Neuronal stem cell (in vitro differentiated cells): ENCODE data around the gene UPP1.
"Not testable (repeated sequence)": the region's sequence is repeated elsewhere in the genome, so short reads cannot be mapped to it uniquely, and the experiment has no call there.

Experiments
- DNase-seq: peaks from one replicate; pipeline ENCODE4 v3.0.0-alpha.2; 2013; ENCODE audit warnings: low spot score
- H2AFZ ChIP-seq: one replicate; pipeline ENCODE4 v1.6.1; 2013; ENCODE audit warnings: mild to moderate bottlenecking, low read length, inconsistent platforms
- H2AK5ac ChIP-seq: 2 replicates; pipeline ENCODE4 v1.6.1; 2013; ENCODE audit warnings: low read depth, mild to moderate bottlenecking, inconsistent platforms, low read length, moderate library complexity, mixed read lengths
- H2BK120ac ChIP-seq: 2 replicates; pipeline ENCODE4 v1.6.1; 2013; ENCODE audit warnings: low read depth, mild to moderate bottlenecking, inconsistent platforms, low read length, moderate library complexity, mixed read lengths
- H2BK12ac ChIP-seq: one replicate; pipeline ENCODE4 v1.6.1; 2013; ENCODE audit warnings: low read length, inconsistent platforms
- H2BK15ac ChIP-seq: 2 replicates; pipeline ENCODE4 v1.6.1; 2013; ENCODE audit warnings: mild to moderate bottlenecking, low read length, inconsistent platforms, mixed read lengths
- H2BK5ac ChIP-seq: one replicate; pipeline ENCODE4 v1.6.1; 2013; ENCODE audit warnings: inconsistent platforms, mild to moderate bottlenecking, low read length, moderate library complexity
- H3K14ac ChIP-seq: one replicate; pipeline ENCODE4 v1.6.1; 2013; ENCODE audit warnings: low read length, inconsistent platforms
- H3K18ac ChIP-seq: 2 replicates; pipeline ENCODE4 v1.6.1; 2013; ENCODE audit warnings: low read length, inconsistent platforms
- H3K23ac ChIP-seq: 2 replicates; pipeline ENCODE4 v1.6.1; 2013; ENCODE audit warnings: low read depth, mild to moderate bottlenecking, mixed read lengths, low read length, inconsistent platforms; ENCODE audit not compliant: poor library complexity
- H3K27ac ChIP-seq: replicated peaks from 3 replicates; pipeline ENCODE4 v1.5.1; 2013; ENCODE audit warnings: low read length, inconsistent platforms
- H3K27me3 ChIP-seq, 3 experiments: 2 replicates each; pipeline ENCODE4 v1.6.1; 2013; ENCODE audit warnings: low read length in 3 of 3, mild to moderate bottlenecking in 2 of 3, inconsistent platforms in 1 of 3, low read depth in 1 of 3, mixed read lengths in 1 of 3, moderate library complexity in 1 of 3; ENCODE audit not compliant: control insufficient read depth in 3 of 3, insufficient read depth in 3 of 3
- H3K36me3 ChIP-seq, 2 donors: replicated peaks in 1 of 2; 2 replicates each; pipeline ENCODE4 v1.6.1; 2013; ENCODE audit warnings: low read length in 2 of 2; ENCODE audit not compliant: control insufficient read depth in 2 of 2, insufficient read depth in 2 of 2
- H3K4ac ChIP-seq: 2 replicates; pipeline ENCODE4 v1.6.1; 2013; ENCODE audit warnings: inconsistent platforms, mild to moderate bottlenecking, low read length, moderate library complexity
- H3K4me1 ChIP-seq, 2 donors: 1 replicate in 1 of 2; 2 replicates in 1 of 2; pipeline ENCODE4 v1.6.1; 2013; ENCODE audit warnings: low read length in 2 of 2, low read depth in 1 of 2; ENCODE audit not compliant: control insufficient read depth in 2 of 2, insufficient read depth in 1 of 2
- H3K4me2 ChIP-seq: one replicate; pipeline ENCODE4 v1.6.1; 2013; ENCODE audit warnings: mild to moderate bottlenecking, low read length, inconsistent platforms; ENCODE audit not compliant: insufficient read depth, poor library complexity, severe bottlenecking
- H3K4me3 ChIP-seq, 2 donors: 2 replicates each; pipeline ENCODE4 v1.5.1; 2013; ENCODE audit warnings: low read length in 2 of 2, mild to moderate bottlenecking in 2 of 2, inconsistent platforms in 1 of 2, moderate library complexity in 1 of 2
- H3K79me1 ChIP-seq: one replicate; pipeline ENCODE4 v1.6.1; 2013; ENCODE audit warnings: low read depth, mild to moderate bottlenecking, inconsistent platforms, low read length, moderate library complexity
- H3K9ac ChIP-seq: one replicate; pipeline ENCODE4 v1.6.1; 2013; ENCODE audit warnings: mild to moderate bottlenecking, low read depth, low read length, inconsistent platforms; ENCODE audit not compliant: poor library complexity
- H3K9me3 ChIP-seq, 2 donors: replicated peaks in 1 of 2; 2 replicates each; pipeline versions ENCODE3 to v1.6.1; 2013; ENCODE audit warnings: low read length in 2 of 2, mild to moderate bottlenecking in 2 of 2, inconsistent platforms in 1 of 2, low read depth in 1 of 2, mixed read lengths in 1 of 2, moderate library complexity in 1 of 2; ENCODE audit not compliant: control insufficient read depth in 2 of 2, insufficient read depth in 1 of 2
- H4K8ac ChIP-seq: one replicate; pipeline ENCODE4 v1.6.1; 2013; ENCODE audit warnings: low read depth, mild to moderate bottlenecking, inconsistent platforms, low read length, moderate library complexity
- H4K91ac ChIP-seq: one replicate; pipeline ENCODE4 v1.6.1; 2013; ENCODE audit warnings: low read length, low read depth, mild to moderate bottlenecking, inconsistent platforms; ENCODE audit not compliant: poor library complexity
- WGBS, 2 donors: extraction: QIAGEN DNeasy Blood & Tissue Kit; methylation state at CpG; one replicate each; pipeline ENCODE4 v1.1.7; 2013; ENCODE audit warnings: missing lambda C conversion rate in 2 of 2, mixed read lengths in 1 of 2; ENCODE audit not compliant: insufficient read length in 2 of 2, insufficient replicate concordance in 1 of 2; ENCODE audit errors: extremely low coverage in 2 of 2; 5-methylcytosine and 5-hydroxymethylcytosine counted together

UPP1 gene

GRCh38 chr7:48077423-48077822 is 11.6 kb upstream of the UPP1 start:
- Histone ChIP-seq H3K9ac (no peak overlapping the region), H4K8ac (no peak overlapping the region), H2BK15ac (no peak overlapping the region), H3K36me3 (no peaks in the 10 kb centered on the region), H3K4me2 (no peak overlapping the region), H2BK5ac (no peak overlapping the region), H3K4me3 (no peak overlapping the region), H3K4ac (no peak overlapping the region), H3K27me3 (no peaks in the 10 kb centered on the region), H3K14ac (no peak overlapping the region), H3K4me1 (no peaks in the 10 kb centered on the region), H4K91ac (no peak overlapping the region), H3K27ac (no peak overlapping the region), H3K18ac (no peak overlapping the region), H3K23ac (no peak overlapping the region), H2BK12ac (no peak overlapping the region), H3K79me1 (no peaks in the 10 kb centered on the region), H3K9me3 (no peaks in the 10 kb centered on the region), H2AK5ac (no peak overlapping the region), H2BK120ac (no peak overlapping the region), H2AFZ (no peak overlapping the region)
- no CpG with 5 or more reads among the region's 1 CpG for WGBS, 2 donors
- DNase-seq, result no peak

- Histone ChIP-seq H3K27me3 (no peaks in the 10 kb centered on the region), H3K14ac (no peak overlapping the region), H3K27ac (no peak overlapping the region), H4K8ac (no peak overlapping the region), H3K4me3 (no peak overlapping the region), H2AK5ac (no peak overlapping the region), H4K91ac (no peak overlapping the region), H3K9ac (no peak overlapping the region), H2BK120ac (no peak overlapping the region), H3K18ac (no peak overlapping the region), H3K23ac (no peak overlapping the region), H3K4ac (no peak overlapping the region), H3K4me1 (no peaks in the 10 kb centered on the region), H2AFZ (no peak overlapping the region), H2BK5ac (no peak overlapping the region), H3K79me1 (no peaks in the 10 kb centered on the region), H3K36me3 (no peaks in the 10 kb centered on the region), H3K9me3 (no peaks in the 10 kb centered on the region), H2BK15ac (no peak overlapping the region), H3K4me2 (no peak overlapping the region), H2BK12ac (no peak overlapping the region)
- DNase-seq, result no peak
- WGBS, 2 donors, result no CpG with 5 or more reads among the region's 2 CpGs
These were observed 10.6 kb upstream of the UPP1 start for GRCh38 chr7:48078470-48078869.

DNA sequence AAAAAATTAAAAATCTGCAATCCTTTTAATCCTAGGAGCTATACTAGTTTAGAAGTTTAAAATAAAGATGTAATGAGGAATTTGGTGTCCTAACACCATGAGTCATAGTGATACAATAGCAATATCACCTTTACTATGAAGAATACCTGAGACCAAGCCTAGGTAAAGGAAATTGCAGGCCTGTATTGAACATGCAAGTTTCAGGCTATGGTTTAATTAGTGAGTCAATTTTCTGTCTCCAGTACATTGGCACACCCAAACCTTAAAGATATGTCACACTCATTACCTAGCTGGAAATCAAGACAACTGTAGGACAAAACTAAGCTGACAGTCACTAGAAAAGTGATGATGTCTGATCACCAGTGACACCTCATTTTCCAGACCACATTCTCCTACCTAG is 6.7 kb upstream of the UPP1 start:
- not testable (repeated sequence) for H3K79me1 ChIP-seq, H4K91ac ChIP-seq, DNase-seq, H3K4me2 ChIP-seq, H3K36me3 ChIP-seq, H2BK12ac ChIP-seq, H3K23ac ChIP-seq, H3K9ac ChIP-seq, H2BK120ac ChIP-seq, H2AFZ ChIP-seq, H3K14ac ChIP-seq, H3K27ac ChIP-seq, H2BK15ac ChIP-seq, H3K9me3 ChIP-seq, H3K4ac ChIP-seq, H2AK5ac ChIP-seq, H3K27me3 ChIP-seq, H3K4me3 ChIP-seq, H4K8ac ChIP-seq, H3K18ac ChIP-seq, H2BK5ac ChIP-seq
- H3K4me1 ChIP-seq, result peaks cover 0 to 10% of the 10 kb centered on the region in 2 donors

DNA sequence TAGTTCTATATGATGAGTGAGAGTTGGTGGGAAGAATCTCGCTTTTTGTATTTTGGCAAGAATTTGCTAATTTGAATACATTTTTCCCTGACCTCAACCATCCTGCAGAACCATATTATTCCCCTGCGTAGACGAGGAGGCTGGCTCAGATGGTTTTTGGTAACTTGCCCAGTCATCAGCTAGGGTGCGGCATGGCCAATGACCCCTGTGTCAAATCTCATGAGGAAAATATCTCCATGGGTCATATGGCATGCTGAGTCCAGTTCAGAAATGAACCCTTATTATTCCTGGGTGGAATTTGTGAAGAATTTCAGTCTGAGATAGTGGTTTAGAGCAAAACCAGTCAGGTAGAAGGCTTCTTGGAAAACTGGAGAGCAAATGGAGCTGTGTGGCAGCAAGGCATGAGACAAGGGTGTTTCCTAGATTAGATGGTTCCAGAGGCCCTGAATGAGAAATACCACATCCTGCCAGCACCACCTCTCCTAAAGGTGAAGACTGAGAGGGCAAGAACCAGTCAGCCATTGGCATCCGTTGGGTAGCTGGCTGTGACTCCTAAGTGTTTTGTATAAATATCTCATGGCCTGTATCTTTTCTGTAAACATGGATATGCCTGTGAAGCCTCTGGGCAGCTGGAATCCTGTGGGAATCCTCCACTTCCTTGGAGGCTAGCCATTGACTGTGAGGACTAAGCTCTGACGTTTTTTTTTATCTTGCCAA is 5.8 kb upstream of the UPP1 start:
- Histone ChIP-seq H3K14ac (no peak overlapping the region), H3K79me1 (no peaks in the 10 kb centered on the region), H3K27ac (no peak overlapping the region), H3K27me3 (no peaks in the 10 kb centered on the region), H3K4me2 (no peak overlapping the region), H2AFZ (no peak overlapping the region), H3K9ac (no peak overlapping the region), H3K4me3 (no peak overlapping the region), H4K91ac (no peak overlapping the region), H4K8ac (no peak overlapping the region), H3K9me3 (no peaks in the 10 kb centered on the region), H3K23ac (no peak overlapping the region), H3K4me1 (peaks cover 2 to 10% of the 10 kb centered on the region in 2 donors), H2BK120ac (no peak overlapping the region), H2AK5ac (no peak overlapping the region), H2BK15ac (no peak overlapping the region), H2BK12ac (no peak overlapping the region), H3K4ac (no peak overlapping the region), H3K18ac (no peak overlapping the region), H3K36me3 (no peaks in the 10 kb centered on the region), H2BK5ac (no peak overlapping the region)
- no peak for DNase-seq
- no CpG with 5 or more reads among the region's 6 CpGs for WGBS, 2 donors
